ENCODE measurements around the gene BANF1.

BANF1 gene

GRCh38 chr11:66026017-66026529 is 23.8 kb downstream of the BANF1 start, which contains the start of gene CATSPER1:
Gene CATSPER1, minus strand, starts transcription at chr11:66026479. Its CDS starts 100 bp downstream, at chr11:66026379.
- TF ChIP-seq POLR2A (IDR thresholded peaks at IDR 0.05; ENCODE audit: low read length) (no peak), GATA1 (IDR thresholded peaks at IDR 0.05; ENCODE audit: low read depth, low read length) (no peak)
- DNase-seq = no peak

- TF ChIP-seq GATA1 (IDR thresholded peaks at IDR 0.05; ENCODE audit: low read depth, low read length) (no peak), POLR2A (IDR thresholded peaks at IDR 0.05; ENCODE audit: low read length) (no peak)
- DNase-seq = no peak
Measured at GRCh38 chr11:66032957-66033735, 30.8 kb downstream of the BANF1 start.

GRCh38 chr11:66035653-66036333 is 33.5 kb downstream of the BANF1 start:
- DNase-seq = no peak
- TF ChIP-seq GATA1 (IDR thresholded peaks at IDR 0.05; ENCODE audit: low read depth, low read length) (no peak), POLR2A (IDR thresholded peaks at IDR 0.05; ENCODE audit: low read length) (no peak)

- DNase-seq = no peak
- TF ChIP-seq POLR2A (IDR thresholded peaks at IDR 0.05; ENCODE audit: low read length) (no peak), GATA1 (IDR thresholded peaks at IDR 0.05; ENCODE audit: low read depth, low read length) (no peak)
Measured at GRCh38 chr11:66036334-66036710, 34.0 kb downstream of the BANF1 start.

GRCh38 chr11:66037327-66037726 is 35.0 kb downstream of the BANF1 start:
- TF ChIP-seq POLR2A (IDR thresholded peaks at IDR 0.05; ENCODE audit: low read length) (no peak), GATA1 (IDR thresholded peaks at IDR 0.05; ENCODE audit: low read depth, low read length) (no peak)
- no peak for DNase-seq

DNA sequence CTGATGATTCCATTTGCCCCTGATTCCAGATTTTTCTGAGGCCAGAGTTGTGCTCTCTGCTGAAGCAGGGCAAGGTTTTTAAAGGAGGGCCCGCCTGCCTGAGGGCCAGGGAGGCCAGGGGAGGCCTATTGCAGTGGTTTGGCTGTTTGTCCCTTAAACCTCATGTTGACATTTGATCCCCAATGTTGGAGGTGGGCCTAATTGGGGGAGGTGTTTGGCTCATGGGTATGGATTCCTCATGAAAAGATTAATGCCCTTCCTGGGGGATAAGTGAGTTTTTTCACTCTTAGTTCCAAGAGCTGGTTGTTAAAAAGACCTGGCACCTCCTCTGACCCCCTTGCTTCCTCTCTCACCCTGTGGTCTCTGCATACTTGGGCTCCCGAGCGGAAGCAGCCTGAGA is 37.5 kb downstream of the BANF1 start:
- TF ChIP-seq POLR2A (IDR thresholded peaks at IDR 0.05; ENCODE audit: low read length) (no peak), GATA1 (IDR thresholded peaks at IDR 0.05; ENCODE audit: low read depth, low read length) (no peak)
- no peak for DNase-seq

DNA sequence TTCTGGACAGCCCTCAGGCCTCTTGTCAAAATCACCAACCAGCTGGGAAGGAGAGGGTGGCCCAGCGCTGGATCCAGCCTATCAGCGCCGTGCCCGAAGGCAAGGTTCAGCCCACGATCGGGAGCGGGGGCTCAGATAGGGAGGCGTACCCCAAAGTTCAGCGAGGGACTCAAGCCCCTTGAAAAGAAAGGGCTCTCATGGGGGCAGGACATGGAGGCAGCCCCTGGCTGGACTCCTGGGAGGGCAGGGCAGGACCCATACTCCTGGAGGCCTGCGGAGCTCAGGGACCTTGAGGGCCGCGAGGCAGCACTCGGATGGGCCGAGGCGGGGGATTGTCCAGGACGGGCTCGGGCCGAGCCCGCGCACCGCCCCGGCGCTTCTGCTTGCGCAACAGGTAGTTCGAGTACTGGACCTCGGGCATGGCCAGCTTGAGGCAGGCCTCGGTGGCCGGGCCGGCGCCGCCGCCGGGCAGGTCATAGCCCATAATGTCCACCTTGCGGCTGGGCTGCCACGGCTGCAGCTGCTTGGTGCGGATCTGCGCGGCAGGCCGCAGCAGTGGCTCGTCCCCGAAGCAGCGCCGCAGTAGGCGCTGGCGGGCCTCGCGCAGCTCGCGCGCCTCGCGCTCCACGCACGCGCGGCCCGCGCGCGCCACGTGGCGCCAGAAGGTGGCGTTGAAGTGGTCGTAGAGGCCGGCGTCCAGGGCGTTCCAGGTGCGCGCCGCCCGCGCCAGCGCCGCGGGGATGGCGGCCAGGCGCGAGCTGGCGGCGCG is 40.1 kb downstream of the BANF1 start:
- no peak for DNase-seq
- TF ChIP-seq GATA1 (IDR thresholded peaks at IDR 0.05; ENCODE audit: low read depth, low read length) = no peak
- no peak for TF ChIP-seq POLR2A (IDR thresholded peaks at IDR 0.05; ENCODE audit: low read length)

DNA sequence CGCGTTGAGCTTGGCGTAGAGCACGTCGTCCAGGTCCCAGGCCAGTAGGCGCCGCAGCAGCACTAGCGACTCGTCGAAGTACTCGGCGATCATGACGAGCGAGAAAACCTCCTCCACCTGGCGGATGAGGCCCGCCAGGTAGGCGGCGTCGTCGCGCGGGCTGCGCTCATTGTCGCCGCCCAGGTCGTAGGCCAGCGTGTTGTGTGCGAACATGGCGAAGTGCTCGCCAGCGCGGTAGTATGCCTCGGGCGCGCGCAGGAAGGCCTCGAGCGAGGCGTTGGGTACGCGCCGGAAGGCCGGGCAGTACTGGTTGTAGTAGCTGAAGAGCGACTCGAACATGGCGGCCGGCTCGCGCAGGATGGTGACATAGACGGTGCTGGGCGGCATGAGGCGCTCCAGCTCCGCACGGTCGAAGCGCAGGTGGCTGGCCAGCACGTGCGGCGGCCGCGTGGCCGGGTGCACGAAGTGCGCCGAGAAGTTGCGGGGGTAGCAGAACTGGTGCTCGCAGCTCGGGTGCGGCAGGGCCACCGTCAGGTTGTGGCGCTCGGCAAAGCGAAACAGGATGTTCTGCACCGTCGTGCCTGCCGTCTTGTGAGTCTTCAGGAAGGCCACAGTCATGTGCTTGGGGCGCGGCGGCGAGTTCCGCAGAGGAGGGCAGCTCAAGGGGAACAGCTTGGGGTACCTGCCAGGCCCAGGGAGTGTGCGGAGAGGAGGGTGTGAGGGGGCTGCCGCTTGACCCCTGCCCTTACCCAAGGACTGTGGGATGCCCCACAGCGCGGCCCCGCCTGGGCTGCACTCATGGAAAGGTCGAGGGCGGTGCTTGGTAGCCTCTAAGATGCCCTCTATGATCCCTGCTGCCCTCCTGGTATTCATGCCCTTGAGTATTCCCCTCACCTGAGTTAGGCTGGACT is 40.9 kb downstream of the BANF1 start:
- no peak for DNase-seq
- TF ChIP-seq POLR2A (IDR thresholded peaks at IDR 0.05; ENCODE audit: low read length) (no peak), GATA1 (IDR thresholded peaks at IDR 0.05; ENCODE audit: low read depth, low read length) (no peak)

- TF ChIP-seq GATA1 (IDR thresholded peaks at IDR 0.05; ENCODE audit: low read depth, low read length) (no peak), POLR2A (IDR thresholded peaks at IDR 0.05; ENCODE audit: low read length) (no peak)
- no peak for DNase-seq
Measured at GRCh38 chr11:66044757-66045156, 42.5 kb downstream of the BANF1 start.

GRCh38 chr11:66045177-66045639 is 42.9 kb downstream of the BANF1 start:
- no peak for TF ChIP-seq GATA1 (IDR thresholded peaks at IDR 0.05; ENCODE audit: low read depth, low read length)
- TF ChIP-seq POLR2A (IDR thresholded peaks at IDR 0.05; ENCODE audit: low read length) = no peak
- peak; percentile 81 to 89 for DNase-seq

DNA sequence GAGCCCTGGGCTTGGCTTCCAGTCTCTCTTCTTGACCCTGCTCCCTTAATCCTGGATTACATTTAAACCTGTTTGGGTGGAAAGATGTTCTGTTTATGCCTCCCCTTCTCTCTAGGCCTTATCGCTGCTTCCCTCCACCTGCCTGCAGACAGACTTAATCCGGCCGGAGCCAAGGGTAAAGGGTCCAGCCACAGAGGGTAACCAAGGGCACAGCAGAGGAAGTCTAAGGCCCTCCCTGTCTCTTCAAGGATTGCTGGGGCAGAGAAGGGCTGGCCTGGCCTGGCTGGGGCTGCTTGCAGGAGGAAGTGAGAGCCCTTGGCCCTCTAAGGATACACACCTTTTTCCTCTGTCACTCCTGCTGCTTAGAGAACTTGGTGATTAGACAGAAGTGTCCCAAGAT is 44.6 kb downstream of the BANF1 start:
- no peak for DNase-seq
- TF ChIP-seq GATA1 (IDR thresholded peaks at IDR 0.05; ENCODE audit: low read depth, low read length) = no peak
- no peak for TF ChIP-seq POLR2A (IDR thresholded peaks at IDR 0.05; ENCODE audit: low read length)

DNA sequence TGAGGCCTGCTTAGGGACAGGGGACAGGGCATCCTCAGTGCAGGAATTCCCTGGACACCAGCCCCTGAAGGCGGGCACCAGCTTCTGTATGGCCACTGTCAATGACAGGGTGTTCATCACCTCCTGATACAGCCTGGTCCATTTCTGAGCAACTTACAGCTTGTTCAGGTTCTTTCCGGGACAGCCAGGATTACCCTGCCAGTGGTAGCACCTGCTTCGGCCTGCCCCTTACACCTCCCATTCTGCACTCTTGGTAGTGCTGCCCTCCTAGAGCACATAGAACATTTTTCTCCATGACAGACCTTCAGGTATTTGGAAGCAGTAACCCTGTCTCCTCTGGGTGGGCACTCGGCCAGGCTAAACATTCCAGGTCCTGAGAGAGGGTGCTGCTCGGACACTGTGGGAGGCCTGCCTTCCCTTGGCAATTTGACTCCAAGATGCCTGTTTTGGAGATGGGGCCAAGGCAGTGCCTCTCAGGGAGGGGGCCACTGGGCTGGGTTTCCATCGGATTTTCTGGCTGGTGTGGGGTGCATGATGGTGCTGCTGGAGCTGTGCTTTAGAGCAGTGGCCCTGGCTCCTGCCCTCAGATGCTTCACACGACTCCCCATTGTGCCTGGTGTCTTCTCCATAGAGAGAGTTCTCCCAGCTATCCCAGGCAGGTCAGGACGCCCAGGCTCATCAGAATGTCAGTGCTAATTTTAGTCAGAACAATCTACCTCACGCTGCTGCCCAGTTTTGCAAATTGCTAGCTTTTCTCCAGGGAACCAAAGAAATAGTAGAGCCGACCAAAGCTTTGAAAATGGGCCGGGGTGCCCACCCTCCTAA is 45.5 kb downstream of the BANF1 start:
- TF ChIP-seq POLR2A (IDR thresholded peaks at IDR 0.05; ENCODE audit: low read length) (no peak), GATA1 (IDR thresholded peaks at IDR 0.05; ENCODE audit: low read depth, low read length) (no peak)
- DNase-seq = no peak

All from erythroblast (primary cell).